BLaER1 treated with 17β-estradiol and CSF1 and Interleukin-3, amounts not matched to agents 10 nM and 100 nM (cell line): ENCODE data around the gene SIM2.

ENCODE experiments used
- H3K27ac ChIP-seq, 11 experiments: shearing (Covaris generic); formaldehyde crosslinking; 2 replicates each; pipeline ENCODE4 v1.8.1; 2022
- H3K27me3 ChIP-seq, 11 experiments: shearing (Covaris generic); formaldehyde crosslinking; 2 replicates each; pipeline ENCODE4 v1.8.1; 2022
- H3K36me3 ChIP-seq, 11 experiments: shearing (Covaris generic); formaldehyde crosslinking; 2 replicates each; pipeline ENCODE4 v1.8.1; 2022
- H3K4me1 ChIP-seq, 10 experiments: shearing (Covaris generic); formaldehyde crosslinking; 2 replicates each; pipeline ENCODE4 v1.8.1; 2022
- H3K4me2 ChIP-seq, 11 experiments: shearing (Covaris generic); formaldehyde crosslinking; 2 replicates each; pipeline ENCODE4 v1.8.1; 2022
- H3K4me3 ChIP-seq, 10 experiments: shearing (Covaris generic); formaldehyde crosslinking; 2 replicates each; pipeline ENCODE4 v1.8.1; 2022
- H3K9ac ChIP-seq, 11 experiments: shearing (Covaris generic); formaldehyde crosslinking; 2 replicates each; pipeline ENCODE4 v1.8.1; 2022
- H3K9me3 ChIP-seq, 11 experiments: shearing (Covaris generic); formaldehyde crosslinking; replicated peaks in 1 of 11; 2 replicates each; pipeline ENCODE4 v1.8.1; 2022
- H4K20me1 ChIP-seq, 11 experiments: shearing (Covaris generic); formaldehyde crosslinking; 2 replicates each; pipeline ENCODE4 v1.8.1; 2022
- Cebpa-rat ChIP-seq, 11 experiments: shearing (Covaris generic); IDR thresholded peaks; 2 replicates each; pipeline ENCODE4 v1.8.1; 2022

The SIM2 gene

DNA sequence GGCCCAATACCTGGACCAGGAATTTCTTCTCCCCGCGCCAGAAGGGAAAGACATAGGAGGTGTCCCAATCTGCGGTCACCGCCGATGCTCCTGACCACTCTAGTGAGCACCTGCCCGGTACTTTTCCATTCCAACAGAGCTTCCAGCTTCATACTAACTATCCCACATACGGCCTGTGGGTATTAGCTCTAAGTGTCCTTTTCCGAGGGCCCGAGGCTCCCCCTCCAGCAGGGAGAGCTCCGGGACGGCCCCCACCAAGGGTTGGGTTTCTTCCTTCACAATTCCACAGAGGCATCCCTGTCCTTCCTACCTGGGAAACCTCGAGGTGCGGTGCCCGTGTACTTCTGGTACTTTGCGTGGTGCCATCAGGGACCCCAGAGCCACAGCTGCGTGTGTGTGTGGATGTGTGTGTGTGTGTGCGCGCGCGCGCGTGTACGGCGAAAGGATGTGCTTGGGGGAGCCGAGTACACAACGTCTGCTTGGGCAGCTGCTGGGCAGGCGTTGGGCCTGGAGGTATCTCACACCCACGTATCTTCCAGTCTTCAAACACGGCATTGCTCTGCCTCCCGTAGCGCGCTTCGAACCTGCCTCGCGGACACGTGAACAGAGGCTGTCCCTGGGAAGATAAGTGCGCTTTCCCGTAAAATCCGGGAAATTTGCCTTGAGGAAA, 2.4 kb upstream of the SIM2 start:
- Histone ChIP-seq H3K4me2 (no peak overlapping the region), H3K9ac (no peak overlapping the region), H3K27me3 (peaks cover 99 to 100% (median 100%) of the 10 kb centered on the region in 11 experiments), H3K4me1 (peaks cover 22 to 43% (median 39%) of the 10 kb centered on the region in 10 experiments), H3K9me3 (peaks cover 53 to 63% (median 58%) of the 10 kb centered on the region in 11 experiments), H3K36me3 (no peaks in the 10 kb centered on the region), H3K4me3 (peak overlapping the region in 4 of 10 experiments; percentile 22 to 70 (median 44); a peak in 2 of 20 replicates), H4K20me1 (peaks cover 0 to 78% (median 55%) of the 10 kb centered on the region in 11 experiments; a peak in 18 of 22 replicates), H3K27ac (no peak overlapping the region)
- no peak for TF ChIP-seq Cebpa-rat (IDR thresholded peaks at IDR 0.05)

DNA sequence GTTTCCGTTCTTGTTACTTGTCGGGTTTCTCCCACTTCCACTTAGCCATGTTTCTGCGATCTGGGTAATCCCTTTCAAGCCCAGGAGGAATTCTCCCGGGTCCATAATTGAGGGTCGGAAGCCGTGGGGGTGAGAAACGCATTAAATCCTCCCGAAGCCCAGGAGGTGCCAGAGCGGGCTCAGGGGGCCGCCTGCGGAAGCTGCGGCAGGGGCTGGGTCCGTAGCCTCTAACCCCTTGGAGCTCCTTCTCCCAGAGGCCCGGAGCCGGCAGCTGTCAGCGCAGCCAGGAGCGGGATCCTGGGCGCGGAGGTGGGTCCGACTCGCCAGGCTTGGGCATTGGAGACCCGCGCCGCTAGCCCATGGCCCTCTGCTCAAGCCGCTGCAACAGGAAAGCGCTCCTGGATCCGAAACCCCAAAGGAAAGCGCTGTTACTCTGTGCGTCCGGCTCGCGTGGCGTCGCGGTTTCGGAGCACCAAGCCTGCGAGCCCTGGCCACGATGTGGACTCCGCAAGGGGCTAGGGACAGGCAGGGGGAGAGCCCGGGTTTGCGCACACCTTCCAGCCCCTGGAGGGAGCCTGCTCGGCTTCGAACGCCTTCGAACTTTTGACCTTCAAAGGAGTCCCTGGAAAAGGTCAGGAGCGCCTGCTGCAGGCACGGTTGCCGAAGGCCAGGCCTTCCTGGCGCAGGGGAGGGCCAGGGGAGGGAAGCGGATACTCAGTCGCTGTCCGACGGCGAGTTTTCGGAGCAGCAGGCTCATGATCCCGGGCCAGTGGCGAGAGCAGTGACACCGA, 1.7 kb upstream of the SIM2 start:
- no peak overlapping the region for H3K27ac ChIP-seq
- peaks cover 22 to 44% (median 39%) of the 10 kb centered on the region in 10 experiments for H3K4me1 ChIP-seq
- H3K36me3 ChIP-seq = no peaks in the 10 kb centered on the region
- peaks cover 46 to 55% (median 51%) of the 10 kb centered on the region in 11 experiments for H3K9me3 ChIP-seq
- peaks cover 99 to 100% (median 100%) of the 10 kb centered on the region in 11 experiments for H3K27me3 ChIP-seq
- no peak for TF ChIP-seq Cebpa-rat (IDR thresholded peaks at IDR 0.05)
- no peak overlapping the region for H3K9ac ChIP-seq
- peak overlapping the region in 9 of 10 experiments; percentile 1 to 70 (median 56); a peak in 7 of 20 replicates for H3K4me3 ChIP-seq
- peaks cover 0 to 86% (median 62%) of the 10 kb centered on the region in 11 experiments; a peak in 18 of 22 replicates for H4K20me1 ChIP-seq
- H3K4me2 ChIP-seq = peak overlapping the region; percentile 4 to 95 (median 92); a peak in 18 of 22 replicates

DNA sequence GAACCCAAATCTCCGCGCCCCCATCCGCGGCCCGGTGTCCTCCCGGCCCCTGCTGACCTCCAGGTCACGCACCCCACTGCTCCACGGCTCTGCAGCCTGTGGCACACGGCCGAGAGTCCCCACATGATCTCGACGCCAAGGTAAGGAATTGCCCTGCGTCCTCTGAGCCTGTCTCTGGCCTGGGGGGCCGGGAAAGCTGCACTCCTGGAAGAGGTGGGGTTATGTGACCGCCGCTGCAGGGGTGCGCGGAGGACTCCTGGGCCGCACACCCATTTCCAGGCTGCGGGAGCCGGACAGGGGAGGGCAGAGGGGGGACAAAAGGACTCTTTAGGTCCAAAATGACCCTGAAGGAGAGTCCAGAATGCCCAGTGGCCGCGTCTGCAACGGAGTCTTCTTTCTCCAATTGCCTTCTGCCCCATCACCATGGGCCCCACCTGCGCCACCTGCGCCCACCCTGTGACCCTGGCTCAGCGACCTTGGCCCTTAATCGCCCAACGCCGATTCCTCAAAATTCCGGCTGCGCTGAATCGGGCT, 997 bp upstream of the SIM2 start:
- H3K27me3 ChIP-seq = peaks cover 99 to 100% (median 100%) of the 10 kb centered on the region in 11 experiments
- TF ChIP-seq Cebpa-rat (IDR thresholded peaks at IDR 0.05) = no peak
- peak overlapping the region; percentile 82 to 95 (median 92) for H3K4me2 ChIP-seq
- H3K4me1 ChIP-seq = peaks cover 22 to 44% (median 39%) of the 10 kb centered on the region in 10 experiments
- H3K9ac ChIP-seq = peak overlapping the region in 4 of 11 experiments; percentile 23 to 50 (median 28); a peak in 4 of 22 replicates
- peaks cover 0 to 89% (median 69%) of the 10 kb centered on the region in 11 experiments; a peak in 18 of 22 replicates for H4K20me1 ChIP-seq
- H3K36me3 ChIP-seq = no peaks in the 10 kb centered on the region
- H3K27ac ChIP-seq = no peak overlapping the region
- peaks cover 40 to 49% (median 44%) of the 10 kb centered on the region in 11 experiments for H3K9me3 ChIP-seq
- H3K4me3 ChIP-seq = peak overlapping the region; percentile 53 to 70 (median 59)

DNA sequence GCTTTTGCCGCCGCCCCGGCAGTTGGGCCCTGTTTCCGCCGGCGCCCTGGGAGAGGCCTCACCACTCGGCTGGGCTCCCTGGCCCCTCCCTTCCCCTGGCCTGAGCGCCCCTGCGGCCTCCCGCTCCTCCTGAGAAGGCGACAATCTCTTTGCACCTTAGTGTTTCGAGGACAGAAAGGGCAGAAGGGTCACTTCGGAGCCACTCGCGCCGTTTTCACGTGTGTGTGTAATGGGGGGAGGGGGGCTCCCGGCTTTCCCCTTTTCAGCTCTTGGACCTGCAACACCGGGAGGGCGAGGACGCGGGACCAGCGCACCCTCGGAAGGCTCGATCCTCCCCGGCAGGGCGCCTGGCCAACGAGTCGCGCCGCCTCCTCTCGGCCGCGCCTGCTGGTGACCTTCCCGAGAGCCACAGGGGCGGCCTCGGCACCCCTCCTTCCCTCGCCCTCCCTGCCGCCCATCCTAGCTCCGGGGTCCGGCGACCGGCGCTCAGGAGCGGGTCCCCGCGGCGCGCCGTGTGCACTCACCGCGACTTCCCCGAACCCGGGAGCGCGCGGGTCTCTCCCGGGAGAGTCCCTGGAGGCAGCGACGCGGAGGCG, 432 bp upstream of the SIM2 start:
- Histone ChIP-seq H3K9me3 (peaks cover 34 to 43% (median 39%) of the 10 kb centered on the region in 11 experiments), H4K20me1 (peaks cover 0 to 91% (median 74%) of the 10 kb centered on the region in 11 experiments; a peak in 18 of 22 replicates), H3K4me3 (peak overlapping the region; percentile 53 to 70 (median 59)), H3K9ac (peak overlapping the region in 8 of 11 experiments; percentile 19 to 61 (median 28); a peak in 7 of 22 replicates), H3K4me1 (peaks cover 22 to 44% (median 39%) of the 10 kb centered on the region in 10 experiments), H3K27ac (no peak overlapping the region), H3K36me3 (no peaks in the 10 kb centered on the region), H3K27me3 (peaks cover 99 to 100% (median 100%) of the 10 kb centered on the region in 11 experiments), H3K4me2 (peak overlapping the region; percentile 82 to 95 (median 92))
- no peak for TF ChIP-seq Cebpa-rat (IDR thresholded peaks at IDR 0.05)

DNA sequence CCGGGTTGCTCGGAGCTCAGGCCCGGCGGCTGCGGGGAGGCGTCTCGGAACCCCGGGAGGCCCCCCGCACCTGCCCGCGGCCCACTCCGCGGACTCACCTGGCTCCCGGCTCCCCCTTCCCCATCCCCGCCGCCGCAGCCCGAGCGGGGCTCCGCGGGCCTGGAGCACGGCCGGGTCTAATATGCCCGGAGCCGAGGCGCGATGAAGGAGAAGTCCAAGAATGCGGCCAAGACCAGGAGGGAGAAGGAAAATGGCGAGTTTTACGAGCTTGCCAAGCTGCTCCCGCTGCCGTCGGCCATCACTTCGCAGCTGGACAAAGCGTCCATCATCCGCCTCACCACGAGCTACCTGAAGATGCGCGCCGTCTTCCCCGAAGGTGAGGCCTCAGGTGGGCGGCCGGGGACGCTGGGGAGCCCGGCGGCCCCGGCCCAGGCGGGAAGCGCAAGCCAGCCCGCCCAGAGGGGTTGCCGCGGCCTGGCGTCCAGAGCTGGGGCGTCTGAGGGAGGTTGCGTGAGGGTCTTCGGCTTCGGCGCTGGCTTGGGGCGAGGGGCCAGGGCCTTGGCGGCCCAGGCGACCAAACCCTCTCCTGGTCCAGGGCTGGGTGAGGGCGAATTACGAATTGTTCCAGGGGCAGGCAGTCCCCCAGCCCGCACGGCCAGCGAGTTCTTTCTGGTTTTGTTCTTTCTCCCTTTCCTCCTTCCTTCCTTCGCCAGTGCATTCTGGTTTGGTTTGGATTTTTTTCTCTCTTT, 805 bp downstream of the SIM2 start:
- Histone ChIP-seq H4K20me1 (peaks cover 0 to 94% (median 87%) of the 10 kb centered on the region in 11 experiments; a peak in 18 of 22 replicates), H3K4me2 (peak overlapping the region; percentile 74 to 95 (median 92)), H3K4me3 (peak overlapping the region; percentile 17 to 70 (median 56); a peak in 13 of 20 replicates), H3K27me3 (peaks cover 99 to 100% (median 100%) of the 10 kb centered on the region in 11 experiments), H3K27ac (no peak overlapping the region), H3K9me3 (peaks cover 22 to 31% (median 26%) of the 10 kb centered on the region in 11 experiments), H3K9ac (no peak overlapping the region), H3K4me1 (peaks cover 23 to 50% (median 44%) of the 10 kb centered on the region in 10 experiments), H3K36me3 (no peaks in the 10 kb centered on the region)
- no peak for TF ChIP-seq Cebpa-rat (IDR thresholded peaks at IDR 0.05)

DNA sequence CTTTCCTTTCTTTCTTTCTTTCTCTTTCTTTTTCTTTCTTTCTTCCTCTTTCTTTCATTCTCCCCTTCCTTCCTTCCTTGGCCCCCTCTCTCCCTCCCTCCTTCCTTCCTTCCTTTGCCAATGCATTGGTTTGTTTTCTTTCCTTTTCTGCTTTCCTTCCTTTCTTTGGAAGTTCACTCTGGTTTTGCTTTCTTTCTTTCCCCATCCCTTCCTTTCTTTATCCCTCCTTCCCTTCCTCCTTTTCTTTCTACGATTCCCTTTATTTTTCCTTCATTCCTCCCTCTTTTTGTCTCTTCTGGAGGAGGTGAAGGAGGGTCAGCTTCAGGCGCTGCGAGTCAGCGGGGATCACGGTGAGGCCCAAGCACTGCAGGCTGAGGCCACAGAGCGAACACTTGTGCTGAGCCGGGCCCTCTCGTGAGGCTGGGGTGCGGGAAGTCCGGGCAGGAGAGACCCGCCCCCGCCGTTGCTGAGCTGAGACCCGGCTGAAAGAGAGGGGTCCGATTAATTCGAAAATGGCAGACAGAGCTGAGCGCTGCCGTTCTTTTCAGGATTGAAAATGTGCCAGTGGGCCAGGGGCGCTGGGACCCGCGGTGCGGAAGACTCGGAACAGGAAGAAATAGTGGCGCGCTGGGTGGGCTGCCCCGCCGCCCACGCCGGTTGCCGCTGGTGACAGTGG, 1.5 kb downstream of the SIM2 start:
- Histone ChIP-seq H3K9me3 (peaks cover 17 to 24% (median 20%) of the 10 kb centered on the region in 11 experiments), H4K20me1 (peaks cover 0 to 97% (median 94%) of the 10 kb centered on the region in 11 experiments; a peak in 18 of 22 replicates), H3K4me2 (peak overlapping the region in 7 of 11 experiments; percentile 91 to 95 (median 93); a peak in 13 of 22 replicates), H3K9ac (no peak overlapping the region), H3K27me3 (peaks cover 99 to 100% (median 100%) of the 10 kb centered on the region in 11 experiments), H3K4me1 (peaks cover 23 to 57% (median 49%) of the 10 kb centered on the region in 10 experiments), H3K36me3 (no peaks in the 10 kb centered on the region), H3K4me3 (peak overlapping the region in 3 of 10 experiments; percentile 14 to 33 (median 15); a peak in 2 of 20 replicates), H3K27ac (no peak overlapping the region)
- no peak for TF ChIP-seq Cebpa-rat (IDR thresholded peaks at IDR 0.05)

DNA sequence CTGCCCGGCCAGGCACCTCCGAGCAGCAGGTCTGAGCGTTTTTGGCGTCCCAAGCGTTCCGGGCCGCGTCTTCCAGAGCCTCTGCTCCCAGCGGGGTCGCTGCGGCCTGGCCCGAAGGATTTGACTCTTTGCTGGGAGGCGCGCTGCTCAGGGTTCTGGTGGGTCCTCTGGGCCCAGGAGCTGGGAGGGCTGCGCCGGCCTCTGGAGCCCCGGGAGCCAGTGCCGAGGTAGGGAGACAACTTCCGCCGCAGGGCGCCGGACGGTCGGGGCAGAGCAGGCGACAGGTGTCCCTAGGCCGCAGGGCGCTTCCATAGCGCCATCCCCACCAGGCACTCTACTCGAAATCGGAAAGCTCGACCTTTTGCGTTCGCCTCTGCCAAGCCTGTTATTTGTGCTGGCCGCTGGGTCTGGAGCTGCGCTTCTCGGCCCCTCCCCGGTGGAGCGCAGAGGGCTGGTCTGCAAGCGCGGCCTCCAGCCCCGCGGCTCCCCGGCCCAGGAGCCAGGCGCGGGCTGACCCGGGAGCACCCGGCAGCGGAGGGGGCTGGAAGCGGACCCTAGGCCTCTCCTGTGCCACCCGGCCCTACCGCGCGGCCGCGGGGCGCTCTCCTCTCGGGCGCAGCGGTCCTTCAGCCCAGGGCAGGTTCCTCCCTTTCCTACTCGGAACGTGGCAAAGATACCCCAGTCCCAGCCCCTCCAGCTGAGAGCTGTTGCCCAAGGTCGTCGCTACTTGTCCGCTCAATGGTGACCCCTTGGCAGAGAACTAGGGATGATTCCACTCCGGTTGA, 2.2 kb downstream of the SIM2 start:
- Histone ChIP-seq H4K20me1 (peaks cover 0 to 98% (median 97%) of the 10 kb centered on the region in 11 experiments; a peak in 18 of 22 replicates), H3K9ac (no peak overlapping the region), H3K27me3 (peaks cover 99 to 100% (median 100%) of the 10 kb centered on the region in 11 experiments), H3K36me3 (no peaks in the 10 kb centered on the region), H3K4me1 (peaks cover 28 to 61% (median 51%) of the 10 kb centered on the region in 10 experiments), H3K27ac (no peak overlapping the region), H3K4me2 (peak overlapping the region in 7 of 11 experiments; percentile 0 to 95 (median 27); a peak in 9 of 22 replicates), H3K4me3 (peak overlapping the region in 3 of 10 experiments; percentile 14 to 33 (median 15); a peak in 2 of 20 replicates), H3K9me3 (peaks cover 9 to 16% (median 13%) of the 10 kb centered on the region in 11 experiments)
- no peak for TF ChIP-seq Cebpa-rat (IDR thresholded peaks at IDR 0.05)
